Spleen (tissue), 7 donors: Measurements from ENCODE around the gene LIMA1.

Experiments
- POLR2AphosphoS5 ChIP-seq, 3 donors: sonication (generic); formaldehyde crosslinking; IDR thresholded peaks; one replicate each; pipeline ENCODE4 v1.5.1; 2017; ENCODE audit warnings: antibody characterized with exemption in 3 of 3
- TF ChIP-seq, protein P1 (sequence below), 11 experiments: fragments of 200-600 bp in 7 of 11; fragments of 450-650 bp in 4 of 11; sonication (generic) in 4 of 11; IDR thresholded peaks in 8 of 11; conservative IDR thresholded peaks in 3 of 11; 1 replicate in 7 of 11; 2 replicates in 4 of 11; pipeline versions ENCODE4 v1.4.0 to v1.8.0; 2016 to 2021; ENCODE audit warnings: antibody characterized with exemption in 11 of 11, inconsistent platforms in 4 of 11, mild to moderate bottlenecking in 1 of 11
- donor health status: DM: no; HTN: no; CAD: no; lungs with moderate emphysema.
- donor health status: DM: no; HTN: no; CAD: no.
- donor health status: DM: no; HTN: no; CAD: no.

DNA sequence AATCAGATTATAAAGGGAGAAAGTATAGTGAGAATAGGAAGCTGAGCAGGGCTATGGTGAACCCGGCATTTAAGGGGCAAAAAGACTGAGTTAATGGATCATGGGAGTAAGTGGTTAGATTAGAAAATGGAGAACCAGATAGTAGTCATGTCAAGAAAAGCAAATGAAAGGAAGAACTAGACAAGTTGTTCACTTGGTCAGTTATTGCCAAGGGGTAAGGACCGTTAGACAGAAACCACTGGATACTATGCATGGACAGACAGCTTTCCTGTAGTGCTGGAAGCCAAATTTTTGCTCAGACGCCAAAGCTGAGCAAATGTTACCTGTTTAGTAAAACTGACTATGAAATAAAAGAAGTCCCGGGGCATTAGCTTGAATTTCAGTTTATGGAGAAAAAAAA is 3.8 kb downstream of the LIMA1 start:
- TF ChIP-seq, protein P1, sequence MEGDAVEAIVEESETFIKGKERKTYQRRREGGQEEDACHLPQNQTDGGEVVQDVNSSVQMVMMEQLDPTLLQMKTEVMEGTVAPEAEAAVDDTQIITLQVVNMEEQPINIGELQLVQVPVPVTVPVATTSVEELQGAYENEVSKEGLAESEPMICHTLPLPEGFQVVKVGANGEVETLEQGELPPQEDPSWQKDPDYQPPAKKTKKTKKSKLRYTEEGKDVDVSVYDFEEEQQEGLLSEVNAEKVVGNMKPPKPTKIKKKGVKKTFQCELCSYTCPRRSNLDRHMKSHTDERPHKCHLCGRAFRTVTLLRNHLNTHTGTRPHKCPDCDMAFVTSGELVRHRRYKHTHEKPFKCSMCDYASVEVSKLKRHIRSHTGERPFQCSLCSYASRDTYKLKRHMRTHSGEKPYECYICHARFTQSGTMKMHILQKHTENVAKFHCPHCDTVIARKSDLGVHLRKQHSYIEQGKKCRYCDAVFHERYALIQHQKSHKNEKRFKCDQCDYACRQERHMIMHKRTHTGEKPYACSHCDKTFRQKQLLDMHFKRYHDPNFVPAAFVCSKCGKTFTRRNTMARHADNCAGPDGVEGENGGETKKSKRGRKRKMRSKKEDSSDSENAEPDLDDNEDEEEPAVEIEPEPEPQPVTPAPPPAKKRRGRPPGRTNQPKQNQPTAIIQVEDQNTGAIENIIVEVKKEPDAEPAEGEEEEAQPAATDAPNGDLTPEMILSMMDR (IDR thresholded peaks at IDR 0.05 in 8 of 11, conservative IDR thresholded peaks at IDR 0.05 in 3 of 11) = no peak
- no peak for TF ChIP-seq POLR2AphosphoS5 (IDR thresholded peaks at IDR 0.05)
